Activated T-helper 9 cell treated with anti-CD3 and anti-CD28 coated beads, Interleukin-2, amount 50 U/mL, for 16 hours (primary cell): ENCODE results near the gene TGM6.

ENCODE experiments used
- DNase-seq: peaks from one replicate; pipeline ENCODE4 v3.0.0-alpha.2; 2020; ENCODE audit warnings: low read depth

The TGM6 gene

DNA sequence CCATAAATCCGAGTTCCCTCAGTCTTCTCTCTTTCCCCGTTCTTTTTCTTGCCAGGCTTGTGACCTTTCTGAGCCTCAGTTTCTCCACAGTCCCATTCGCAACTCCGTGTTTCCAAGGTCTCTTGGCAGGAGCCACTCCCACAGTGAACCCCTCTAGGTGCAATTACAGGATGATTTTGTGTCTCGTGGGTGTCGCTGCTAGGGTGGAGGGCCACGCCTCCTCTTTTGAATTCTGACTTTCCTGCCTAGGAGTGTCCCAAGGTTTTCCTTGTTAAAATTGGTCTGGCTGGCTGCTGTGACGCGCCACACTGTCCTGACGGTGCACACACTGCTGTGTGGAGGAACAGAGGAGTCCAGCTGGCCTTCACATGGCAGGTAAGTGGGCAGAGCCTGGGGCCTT, at the start of gene TGM6:
TGM6 (plus strand) TSS at position 301 of the 400 bp plus-strand sequence; CDS start at position 369, 68 bp downstream.
- no peak for DNase-seq

DNA sequence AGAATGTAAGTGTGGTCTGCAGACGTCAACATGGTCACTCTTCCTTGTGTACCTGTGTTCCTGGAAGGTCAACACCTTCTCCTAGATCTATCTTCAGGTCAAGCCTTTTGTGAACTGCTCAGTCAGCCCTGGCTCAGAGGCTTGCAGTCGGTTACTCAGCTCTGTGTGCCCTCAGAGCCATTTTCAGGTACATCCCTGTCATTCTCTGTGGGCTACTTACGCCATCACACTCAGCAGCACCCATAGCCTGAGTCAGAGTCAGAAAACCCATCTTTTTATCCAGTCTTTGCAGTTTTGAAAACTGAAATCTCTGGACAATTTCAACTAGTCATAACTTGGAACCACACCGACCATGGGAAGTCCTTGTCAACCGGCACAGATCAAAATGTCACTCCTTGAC, 49.6 kb upstream of the TGM6 start:
- no peak for DNase-seq

DNA sequence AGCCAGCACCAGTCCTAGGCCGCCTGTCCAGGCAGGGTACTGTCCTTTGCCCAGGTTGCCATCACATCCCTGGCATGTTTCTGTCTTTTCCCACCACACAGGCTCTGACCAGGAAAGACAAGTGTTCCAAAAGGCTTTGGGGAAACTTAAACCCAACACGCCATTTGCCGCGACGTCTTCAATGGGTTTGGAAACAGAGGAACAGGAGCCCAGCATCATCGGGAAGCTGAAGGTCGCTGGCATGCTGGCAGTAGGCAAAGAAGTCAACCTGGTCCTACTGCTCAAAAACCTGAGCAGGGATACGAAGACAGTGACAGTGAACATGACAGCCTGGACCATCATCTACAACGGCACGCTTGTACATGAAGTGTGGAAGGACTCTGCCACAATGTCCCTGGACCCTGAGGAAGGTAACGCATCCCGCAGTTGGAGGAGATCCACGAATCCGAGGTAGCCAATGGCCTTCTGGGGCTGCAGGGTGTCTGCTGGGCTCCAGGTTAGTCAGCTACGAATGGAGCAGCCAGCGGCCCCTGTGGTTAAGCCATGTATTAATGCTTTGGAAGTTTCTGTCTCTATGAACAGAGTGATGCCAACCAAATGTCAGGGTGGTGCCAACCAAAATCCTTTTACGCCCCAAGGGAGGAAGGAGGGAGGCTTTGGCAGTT, 48.7 kb upstream of the TGM6 start:
- DNase-seq, result no peak

DNA sequence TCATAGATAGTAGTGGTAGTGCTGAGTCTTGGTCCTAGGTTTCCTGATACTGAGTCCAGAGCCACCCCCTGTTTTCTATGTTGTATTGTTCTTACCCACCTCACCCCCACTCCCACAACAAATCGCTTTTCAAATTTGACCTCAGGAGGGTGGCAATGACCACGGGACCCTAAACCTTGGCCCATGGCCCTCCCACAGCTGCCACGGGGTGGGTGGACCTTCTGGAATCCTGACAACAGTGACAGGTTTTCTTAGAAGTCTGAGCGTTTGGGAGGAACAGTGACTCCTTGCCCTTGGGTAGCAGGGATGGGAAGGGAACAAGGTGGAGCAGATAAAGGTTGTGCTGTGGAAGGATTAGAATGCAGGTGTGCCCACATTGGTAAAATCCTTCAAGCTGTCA, 48.0 kb upstream of the TGM6 start:
- no peak for DNase-seq

DNA sequence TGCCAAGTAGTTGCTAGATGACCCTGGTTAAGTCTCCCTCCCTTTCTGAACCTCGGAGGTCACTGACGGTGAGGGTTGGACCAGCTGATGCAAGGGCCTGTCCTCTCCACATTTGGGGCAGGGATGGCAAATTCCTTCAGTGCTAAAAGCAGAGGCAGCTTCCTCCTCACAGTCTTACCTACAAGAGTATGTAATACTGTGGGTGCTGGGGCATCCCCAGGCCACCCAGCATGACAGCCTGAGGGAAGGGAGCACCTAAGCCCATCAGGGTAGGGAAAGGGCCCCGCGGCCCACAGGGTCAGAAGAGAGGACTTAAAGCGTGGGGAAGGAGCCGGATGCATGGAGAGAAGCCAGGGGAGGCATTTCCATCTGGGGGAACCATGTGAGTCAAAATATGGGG, 46.9 kb upstream of the TGM6 start:
- DNase-seq, result no peak

DNA sequence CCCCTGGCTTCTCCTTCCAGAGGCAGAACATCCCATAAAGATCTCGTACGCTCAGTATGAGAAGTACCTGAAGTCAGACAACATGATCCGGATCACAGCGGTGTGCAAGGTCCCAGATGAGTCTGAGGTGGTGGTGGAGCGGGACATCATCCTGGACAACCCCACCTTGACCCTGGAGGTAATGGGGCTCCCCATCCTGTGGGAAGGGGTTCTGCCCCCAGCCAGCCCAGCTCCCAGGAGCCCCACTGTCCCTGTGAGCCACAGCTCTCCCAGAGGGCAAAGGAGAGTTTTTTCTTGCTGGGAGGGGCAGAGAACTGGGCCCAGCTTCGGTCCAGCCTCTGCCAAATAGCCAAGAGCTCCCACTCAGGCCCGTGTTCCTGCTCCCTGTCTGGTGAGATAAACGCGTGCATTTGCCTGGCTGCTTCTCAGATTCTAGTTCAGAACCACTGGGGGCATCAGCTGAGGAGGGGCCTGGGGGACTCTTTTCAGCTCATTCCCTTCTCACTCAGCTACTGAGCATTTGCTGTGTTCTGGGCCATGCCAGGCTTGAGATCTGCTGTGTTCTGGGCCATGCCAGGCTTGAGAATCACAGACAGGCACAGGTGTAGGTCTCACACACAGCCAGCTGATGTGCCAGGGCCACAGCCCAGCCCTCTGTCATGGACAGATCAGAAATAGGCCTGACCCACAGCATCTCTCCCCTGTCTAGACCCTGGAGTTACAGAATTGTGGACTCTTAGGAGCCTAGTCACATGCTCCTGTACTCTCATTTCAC, 45.4 kb upstream of the TGM6 start:
- no peak for DNase-seq

DNA sequence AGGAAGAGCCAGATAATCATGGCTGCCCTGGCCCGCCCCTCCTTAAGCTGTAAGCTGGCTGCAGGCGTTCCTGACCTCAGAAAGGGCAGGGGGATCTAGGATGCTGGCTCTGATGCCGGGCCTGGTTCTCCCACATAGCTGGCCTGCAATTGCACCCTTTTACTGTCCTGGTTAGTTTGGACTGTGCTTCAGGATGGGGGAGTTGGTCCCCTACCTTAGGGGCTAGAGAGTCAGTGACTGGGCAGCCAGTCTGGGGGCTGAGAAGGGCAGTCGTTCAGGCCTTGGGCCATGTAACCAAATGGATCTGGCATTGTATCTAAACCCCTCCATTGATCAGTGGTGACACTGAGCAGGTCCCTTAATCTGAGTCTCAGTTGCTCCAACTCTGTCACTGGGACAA, 44.2 kb upstream of the TGM6 start:
- no peak for DNase-seq

DNA sequence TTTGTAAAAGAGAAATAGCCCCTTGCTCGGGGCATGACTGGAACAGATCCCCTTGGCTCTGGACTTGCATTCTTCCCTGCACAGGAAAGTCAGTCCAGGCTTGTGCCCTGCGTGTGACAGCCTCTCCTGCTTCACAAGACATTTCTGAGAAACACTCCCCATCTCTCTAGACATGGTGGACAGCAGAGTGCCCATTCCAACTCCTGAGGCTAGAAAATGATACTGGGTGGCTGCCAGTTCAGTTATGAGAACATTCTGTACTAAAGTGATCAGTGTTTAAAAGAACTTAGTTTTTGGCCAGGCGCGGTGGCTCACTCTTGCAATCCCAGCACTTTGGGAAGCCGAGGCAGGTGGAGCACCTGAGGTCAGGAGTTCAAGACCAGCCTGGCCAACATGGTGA, 43.6 kb upstream of the TGM6 start:
- no peak for DNase-seq

DNA sequence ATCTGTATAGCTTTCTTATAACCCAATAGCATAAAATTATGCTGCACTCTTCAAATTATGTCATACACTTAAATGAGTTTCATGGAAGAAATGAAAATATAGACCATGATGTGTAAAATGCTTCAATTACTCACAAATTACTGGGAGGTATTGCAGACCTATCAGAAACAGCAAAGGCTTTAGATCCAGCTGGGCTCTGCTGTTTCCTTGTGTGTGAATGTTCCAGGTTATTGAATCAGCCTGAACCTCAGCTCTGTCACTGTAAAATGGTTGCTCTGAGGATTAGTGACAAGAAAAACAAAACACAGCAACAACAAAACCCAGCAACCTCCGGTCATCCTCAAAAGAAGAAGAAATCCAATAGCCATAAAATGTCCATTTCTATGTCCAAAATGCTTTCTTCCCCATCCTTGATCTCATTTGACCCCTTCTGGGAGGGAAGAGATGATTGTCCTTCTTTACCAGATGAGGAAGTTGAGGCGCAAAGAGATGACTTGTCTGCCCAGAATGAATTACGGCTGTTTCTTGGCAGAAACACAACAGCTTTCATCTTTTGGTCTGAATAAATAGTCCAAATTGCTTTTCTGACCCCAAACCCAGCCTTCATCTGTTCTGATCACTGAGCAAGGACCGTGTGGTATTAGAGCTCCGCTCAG, 42.2 kb upstream of the TGM6 start:
- DNase-seq, result no peak

DNA sequence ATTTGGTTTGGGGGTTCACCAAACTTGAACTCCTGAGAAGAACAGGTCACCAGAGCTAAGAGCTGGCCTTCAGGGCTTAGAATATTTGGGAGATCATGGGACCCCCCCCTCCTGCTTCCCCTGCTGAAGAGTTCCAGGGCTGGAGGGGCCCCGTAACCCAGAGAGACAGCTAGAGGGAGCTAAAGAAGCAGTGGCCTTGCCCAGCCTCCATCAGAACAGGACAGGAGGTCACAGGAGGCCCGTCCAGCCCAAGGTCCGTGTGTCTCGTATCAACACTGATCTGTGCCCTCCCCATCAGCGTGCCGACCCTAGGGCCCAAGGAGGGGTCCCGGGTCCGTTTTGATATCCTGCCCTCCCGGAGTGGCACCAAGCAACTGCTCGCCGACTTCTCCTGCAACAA, 40.6 kb upstream of the TGM6 start:
- DNase-seq, result no peak

DNA sequence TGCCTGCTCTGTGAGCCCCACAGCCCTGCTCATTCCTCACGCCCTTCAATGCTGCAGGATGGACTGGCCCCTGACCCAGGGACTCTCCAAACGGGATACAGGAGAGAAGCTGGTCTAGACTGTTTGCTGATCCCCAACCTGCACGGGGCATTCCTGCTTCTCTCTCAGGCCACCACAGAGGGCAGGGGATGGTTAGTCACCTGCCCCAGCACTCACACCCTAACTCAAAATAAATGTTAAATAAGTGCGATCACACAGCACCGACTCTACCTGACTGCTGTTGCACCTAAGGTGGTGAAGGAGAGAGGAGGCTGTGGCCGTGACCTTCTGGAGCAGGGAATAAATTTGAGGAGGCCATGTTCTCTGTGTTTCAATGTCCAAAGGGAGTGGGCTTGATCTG, 39.9 kb upstream of the TGM6 start:
- DNase-seq, result no peak

DNA sequence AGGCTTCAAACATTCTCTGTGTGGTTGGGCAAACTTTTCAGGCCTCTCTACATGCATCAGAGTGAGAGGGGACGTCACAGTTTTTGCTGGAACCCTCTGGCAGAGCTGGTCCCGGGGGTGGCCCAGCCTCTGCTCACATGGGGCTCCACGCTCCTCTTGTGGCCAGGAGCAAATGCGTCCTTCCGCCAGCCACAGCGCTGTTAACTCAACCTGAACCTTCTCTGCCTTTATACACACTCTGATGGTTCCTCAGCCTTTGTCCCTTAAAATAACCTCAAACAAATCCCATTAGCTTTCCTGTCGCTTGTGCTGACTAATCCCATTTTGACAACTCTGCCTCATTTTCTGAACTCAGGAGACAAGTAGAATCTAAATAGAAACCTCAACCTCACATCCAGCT, 39.4 kb upstream of the TGM6 start:
- no peak for DNase-seq

DNA sequence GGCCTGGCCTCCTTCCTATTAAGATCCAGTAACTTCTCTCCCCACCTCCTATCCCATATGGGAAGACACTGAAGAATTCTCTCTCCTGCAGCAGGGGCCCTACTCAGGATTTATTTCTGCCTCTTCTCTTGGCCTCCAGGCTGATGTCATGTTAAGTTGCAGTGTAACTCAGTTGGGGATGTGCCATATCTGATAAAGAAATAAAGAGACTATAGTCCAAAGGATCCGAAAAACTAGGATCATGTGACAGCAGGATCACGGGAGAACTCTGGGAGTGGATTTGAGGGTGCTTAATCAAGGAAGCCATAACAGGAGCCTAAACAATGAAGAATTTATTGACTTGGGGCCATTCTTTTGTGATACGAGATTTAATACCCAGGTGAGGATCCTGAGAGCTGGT, 38.5 kb upstream of the TGM6 start:
- no peak for DNase-seq

DNA sequence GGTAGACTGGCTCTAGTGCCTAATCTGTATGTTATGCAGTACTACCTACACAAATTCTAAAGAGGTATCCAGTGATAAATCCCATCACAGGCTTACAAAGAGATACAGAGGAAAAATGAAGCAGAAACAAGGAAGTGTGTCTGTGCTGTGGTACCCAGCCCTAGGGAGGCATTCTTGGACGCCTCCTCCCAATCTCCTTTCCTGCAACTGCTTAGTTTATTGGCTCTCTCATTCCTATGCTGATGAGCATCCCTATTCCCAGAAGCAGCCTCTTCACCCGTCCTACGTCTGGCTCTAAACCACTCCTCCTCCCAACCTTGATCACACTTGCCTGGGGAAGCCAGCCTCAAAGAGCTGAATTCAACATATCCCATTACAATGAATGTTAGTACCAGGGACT, 34.5 kb upstream of the TGM6 start:
- no peak for DNase-seq

DNA sequence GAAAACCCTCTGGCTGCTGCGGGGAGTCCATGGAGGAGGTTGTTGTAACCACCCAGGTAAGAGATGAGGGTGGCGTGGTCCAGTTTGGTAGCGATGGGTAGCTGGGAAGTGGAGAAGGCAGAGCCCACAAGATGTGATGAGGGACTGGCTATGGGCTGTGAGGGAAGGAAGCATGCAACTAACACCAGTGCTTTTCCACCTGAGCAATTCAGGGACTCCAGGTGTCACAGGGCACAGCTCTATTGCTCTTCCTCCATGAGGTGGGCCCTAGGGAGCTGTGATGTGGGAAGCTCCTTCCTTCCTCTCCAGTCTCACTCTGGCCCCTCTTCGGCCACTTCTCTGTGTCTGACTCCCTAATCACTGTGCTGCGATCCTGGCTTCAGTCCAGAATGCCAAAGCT, 32.4 kb upstream of the TGM6 start:
- no peak for DNase-seq

DNA sequence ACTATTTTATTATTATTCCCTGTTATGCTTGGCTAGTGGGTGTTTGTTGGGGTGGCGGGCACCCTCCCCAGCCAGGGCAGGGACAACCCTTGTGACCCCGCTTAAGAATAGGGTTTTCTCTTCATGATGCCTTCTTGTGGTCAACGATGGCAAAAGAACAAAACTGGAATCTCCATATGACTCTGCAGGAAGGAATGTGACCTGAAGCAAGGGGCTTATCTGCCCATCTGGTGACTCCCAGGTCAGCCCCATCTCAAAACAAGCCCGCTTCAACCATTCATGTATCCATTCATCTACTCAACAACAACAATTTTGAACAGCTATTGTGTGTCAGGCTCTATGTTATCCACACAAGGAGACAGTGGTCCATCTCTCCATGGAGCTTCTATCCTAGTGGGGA, 30.9 kb upstream of the TGM6 start:
- no peak for DNase-seq

DNA sequence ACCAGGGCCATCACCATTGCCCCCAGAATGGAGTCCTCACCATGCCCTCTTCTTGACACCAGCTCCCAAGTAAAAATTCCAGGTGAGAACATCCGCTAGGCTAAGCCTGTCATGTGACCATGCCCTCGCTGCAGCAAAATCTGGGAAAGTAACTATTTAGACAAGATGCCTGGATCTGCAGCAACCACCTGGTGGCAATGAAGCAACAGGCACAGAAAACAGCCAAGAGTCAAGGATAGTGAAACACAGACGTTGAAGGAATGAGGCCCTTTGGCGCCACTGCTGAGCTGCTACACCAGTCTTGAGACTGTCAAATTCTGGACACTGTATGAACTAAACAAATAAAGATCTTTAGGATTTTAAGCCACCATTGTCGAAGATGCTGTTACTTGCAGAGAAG, 30.1 kb upstream of the TGM6 start:
- DNase-seq, result no peak

DNA sequence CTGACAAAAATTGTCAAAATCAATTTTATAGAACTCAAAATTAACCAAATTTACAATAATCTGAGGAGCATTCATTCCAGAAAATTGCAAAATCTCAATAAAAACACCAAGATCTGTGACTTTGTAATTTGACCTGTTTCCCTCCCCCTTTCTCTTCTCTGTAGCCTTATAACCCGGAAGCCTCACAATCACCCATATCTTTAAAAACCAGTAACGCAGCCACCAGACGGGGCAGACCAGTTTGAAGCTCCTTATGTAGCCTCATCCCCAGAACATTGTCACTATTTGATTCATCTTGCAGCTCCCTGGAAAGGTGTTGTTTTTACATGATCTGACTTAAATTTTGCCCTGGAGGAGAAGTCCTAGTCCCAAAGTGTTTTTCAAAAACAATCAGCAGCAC, 27.5 kb upstream of the TGM6 start:
- DNase-seq, result no peak

DNA sequence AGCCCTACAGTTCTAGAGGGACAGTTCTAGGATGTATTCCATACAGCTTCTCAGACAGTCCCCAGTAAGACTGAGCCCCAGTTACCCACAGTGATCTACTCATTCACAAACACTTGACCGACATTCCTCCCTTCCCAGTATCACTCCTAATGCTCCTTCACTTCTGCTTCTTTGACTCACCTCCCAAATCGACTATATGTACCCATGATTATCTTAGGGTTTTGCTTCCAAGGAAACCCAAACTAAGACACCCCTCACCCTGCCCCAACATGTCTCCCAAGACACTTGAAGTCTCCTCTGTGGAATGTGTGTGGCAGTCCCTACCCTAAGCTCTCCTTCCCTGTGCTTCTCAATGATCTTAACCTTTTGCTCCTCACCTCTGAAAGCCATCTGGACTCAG, 23.6 kb upstream of the TGM6 start:
- no peak for DNase-seq

DNA sequence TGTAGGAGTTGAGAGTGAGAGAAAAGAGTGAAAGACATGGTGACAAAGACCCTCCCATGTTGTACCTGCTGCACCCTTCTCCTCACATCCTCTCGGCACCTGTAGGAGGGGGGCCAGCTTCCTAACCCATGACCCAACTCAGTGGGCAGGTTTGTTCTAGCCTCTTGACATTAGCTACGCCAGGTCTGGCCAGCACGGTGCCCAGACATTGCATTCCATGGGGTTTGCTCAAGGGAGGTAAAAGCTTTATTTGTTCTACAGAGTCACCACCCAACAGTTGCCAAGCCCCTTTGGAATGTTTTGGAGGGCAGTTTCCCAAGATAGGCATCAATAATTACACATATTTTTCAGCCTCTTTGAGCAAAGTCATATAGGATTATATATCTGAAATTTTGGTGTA, 22.7 kb upstream of the TGM6 start:
- no peak for DNase-seq

DNA sequence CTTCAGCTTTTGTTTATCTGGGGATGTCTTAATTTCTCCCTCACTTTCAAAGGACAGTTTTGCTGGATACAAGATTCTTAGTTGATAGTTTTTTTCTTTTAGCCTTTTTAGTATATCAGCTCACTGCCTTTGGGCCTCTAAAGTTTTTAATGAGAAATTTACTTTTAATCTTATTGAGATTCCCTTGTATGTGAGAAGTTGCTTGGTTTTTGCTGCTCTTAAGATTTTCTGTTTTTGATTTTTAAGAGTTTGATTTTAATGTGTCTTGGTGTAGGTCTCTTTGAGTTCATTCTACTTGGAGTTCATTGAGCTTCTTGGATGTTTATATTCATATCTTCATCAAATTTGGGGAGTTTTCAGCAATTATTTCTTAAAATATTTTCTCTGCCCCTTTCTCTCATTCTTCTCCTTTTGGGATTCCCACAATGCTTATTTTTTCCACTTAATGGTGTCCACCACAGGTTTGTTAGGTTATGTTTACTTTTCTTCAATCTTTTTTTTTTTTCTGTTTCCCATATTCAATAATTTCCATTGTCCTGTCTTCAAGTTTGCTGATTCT, 19.6 kb upstream of the TGM6 start:
- no peak for DNase-seq

DNA sequence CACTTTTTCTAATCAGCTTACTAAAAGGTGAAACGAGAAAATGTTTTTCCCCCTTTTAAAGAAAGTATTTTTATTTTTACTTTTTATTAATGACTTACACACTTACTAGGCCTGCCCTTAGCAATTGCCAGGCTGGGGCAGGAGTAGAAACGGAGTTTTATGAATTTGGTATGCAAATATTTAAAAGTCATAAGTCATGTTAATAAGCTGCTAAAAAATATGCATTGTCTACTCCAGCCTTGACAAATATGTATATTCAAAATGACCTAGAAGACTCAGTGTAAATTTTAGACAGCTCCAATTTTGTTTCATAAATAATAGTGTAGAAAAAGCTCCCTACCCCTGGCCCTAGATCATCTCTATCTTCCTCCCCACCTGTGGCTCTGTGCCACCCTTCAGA, 17.5 kb upstream of the TGM6 start:
- DNase-seq, result no peak

DNA sequence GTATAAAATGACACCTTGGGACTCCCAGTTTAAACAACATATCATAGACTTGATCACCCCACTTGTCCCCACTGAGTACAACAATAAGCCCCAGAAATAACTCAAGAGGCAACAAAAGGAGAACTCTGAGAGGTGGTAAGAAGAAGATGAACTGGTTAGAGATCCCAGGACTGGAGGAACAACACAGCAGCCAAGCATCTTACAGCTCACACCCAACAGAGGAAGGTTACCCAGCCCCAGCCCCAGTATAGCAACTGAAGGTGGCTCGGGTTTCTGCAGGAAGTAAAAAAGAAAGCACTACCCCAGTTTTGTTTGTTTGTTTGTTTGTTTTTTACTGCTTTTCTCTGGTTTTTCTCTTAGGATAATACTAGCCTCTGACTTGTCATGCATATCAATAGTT, 17.1 kb upstream of the TGM6 start:
- DNase-seq, result no peak
